Heart right ventricle (tissue), 16 donors: ENCODE data around the gene GABRP. TPM values are rescaled to one million over a fixed set of nuclear protein-coding genes. Genes with fewer than 3 reads are reported as not detected.

Source experiments
- ATAC-seq, 8 donors: fragments of 200-7000 bp; cut with Tn5 transposase; one replicate each; pipeline ENCODE4 v1.9.1; 2020; ENCODE audit warnings: mild to moderate bottlenecking in 8 of 8, moderate library complexity in 8 of 8, moderate number of reproducible peaks in 1 of 8
- DNase-seq, 2 donors: peaks; one replicate each; pipeline ENCODE4 v3.0.0-alpha.2; 2020
- H3K27ac ChIP-seq, 10 donors: fragments of 200-600 bp; sonication (generic) in 2 of 10; one replicate each; pipeline versions ENCODE4 v1.5.0 to v1.8.0; 2020 to 2022; ENCODE audit warnings: mild to moderate bottlenecking in 3 of 10
- H3K27me3 ChIP-seq, 7 donors: fragments of 200-600 bp; one replicate each; pipeline ENCODE4 v1.8.0; 2021 to 2022; ENCODE audit warnings: mild to moderate bottlenecking in 2 of 7
- H3K36me3 ChIP-seq, 9 donors: fragments of 200-600 bp; sonication (generic) in 1 of 9; one replicate each; pipeline versions ENCODE4 v1.5.0 to v1.8.0; 2020 to 2022; ENCODE audit warnings: mild to moderate bottlenecking in 2 of 9
- H3K4me1 ChIP-seq, 9 donors: fragments of 200-600 bp; sonication (generic) in 1 of 9; one replicate each; pipeline versions ENCODE4 v1.5.0 to v1.8.0; 2020 to 2022; ENCODE audit warnings: mild to moderate bottlenecking in 4 of 9
- H3K4me3 ChIP-seq, 10 donors: fragments of 200-600 bp; sonication (generic) in 2 of 10; one replicate each; pipeline versions ENCODE4 v1.5.0 to v1.8.0; 2020 to 2022; ENCODE audit warnings: mild to moderate bottlenecking in 7 of 10, moderate library complexity in 2 of 10
- H3K9me3 ChIP-seq, 11 donors: fragments of 200-600 bp in 10 of 11; sonication (generic) in 2 of 11; one replicate each; pipeline versions ENCODE4 v1.5.0 to v1.8.0; 2013 to 2022; ENCODE audit warnings: mild to moderate bottlenecking in 2 of 11, control low read depth in 1 of 11, moderate library complexity in 1 of 11
- WGBS, 2 donors: extraction: QIAGEN DNeasy Blood & Tissue Kit; methylation state at CpG; one replicate each; pipeline ENCODE4 v1.1.7; 2013; ENCODE audit warnings: inconsistent platforms in 1 of 2; 5-methylcytosine and 5-hydroxymethylcytosine counted together
- intact Hi-C, 10 donors: fragments of 100-400 bp; cut with DNase I; formaldehyde crosslinking; loops; one replicate each; pipeline versions ENCODE4 v1.11.1 to v1.14.2; 2022
- polyA plus RNA-seq, 2 donors: library from polyadenylated mRNA; stranded (reverse); fragments of 200-250 nt; gene quantifications; one replicate each; pipeline ENCODE4 v1.2.3, GENCODE V29; 2013
- total RNA-seq, 10 donors: library from RNA; stranded (reverse); fragmentation: NEBNext Ultra II Directional in 3 of 10; extraction: Animal tissue kit (Norgen Biotek cat#: 25700) in 3 of 10; gene quantifications; one replicate each; pipeline versions ENCODE4 v1.2.1 to v1.2.4, GENCODE V29; 2021 to 2023
- TF ChIP-seq, protein P1 (sequence below), 9 donors: fragments of 200-600 bp; sonication (generic) in 2 of 9; IDR thresholded peaks; one replicate each; pipeline versions ENCODE4 v1.5.0 to v1.8.0; 2021 to 2022; ENCODE audit warnings: antibody characterized with exemption in 9 of 9, mild to moderate bottlenecking in 5 of 9, moderate library complexity in 1 of 9
- donor health status: Arrhythmogenic right ventricular cardiomyopathy.
- donor health status: ischemic (EF 13 %, LVEDD 7.1; RV severe dilation, severe dysfunction).
- donor health status: healthy with polysubstance abuse.
- donor health status: DM: no; HTN: yes; CAD: no.
- donor health status: DM: no; HTN: no; CAD: no.
- donor health status: ischemic (EF 25% LVEDD 6.9; RV normal size, moderate dysfunction).
- donor health status: ischemic (EF 25% LVEDD 5.7; RV mildly dilated, moderate dysfunction).
- donor health status: healthy.
- donor health status: DM: yes; HTN: yes; CAD: no.
- donor health status: Ischemic cardiomyopathy.
- donor health status: ischemic (EF 35%, LVEDD 5.7; RV mildly dilated, moderate dysfunction).
- donor health status: nonischemic (EF 11% LVEDD 7.7; RV severe dilation, severe dysfunction).
- donor health status: DM: yes; HTN: yes; CAD: no.
- donor health status: PGD.
- donor health status: ischemic (EF 29% LVEDD 5.4; RV normal size, mild dysfunction).
- donor health status: nonischemic (EF 23%, LVEDD 6.1; RV moderate dilation, normal function).

GABRP gene
- total and polyA plus RNA-seq, 12 donors = 0.07 to 1.6 (median 0.46) TPM; not detected in 1

DNA sequence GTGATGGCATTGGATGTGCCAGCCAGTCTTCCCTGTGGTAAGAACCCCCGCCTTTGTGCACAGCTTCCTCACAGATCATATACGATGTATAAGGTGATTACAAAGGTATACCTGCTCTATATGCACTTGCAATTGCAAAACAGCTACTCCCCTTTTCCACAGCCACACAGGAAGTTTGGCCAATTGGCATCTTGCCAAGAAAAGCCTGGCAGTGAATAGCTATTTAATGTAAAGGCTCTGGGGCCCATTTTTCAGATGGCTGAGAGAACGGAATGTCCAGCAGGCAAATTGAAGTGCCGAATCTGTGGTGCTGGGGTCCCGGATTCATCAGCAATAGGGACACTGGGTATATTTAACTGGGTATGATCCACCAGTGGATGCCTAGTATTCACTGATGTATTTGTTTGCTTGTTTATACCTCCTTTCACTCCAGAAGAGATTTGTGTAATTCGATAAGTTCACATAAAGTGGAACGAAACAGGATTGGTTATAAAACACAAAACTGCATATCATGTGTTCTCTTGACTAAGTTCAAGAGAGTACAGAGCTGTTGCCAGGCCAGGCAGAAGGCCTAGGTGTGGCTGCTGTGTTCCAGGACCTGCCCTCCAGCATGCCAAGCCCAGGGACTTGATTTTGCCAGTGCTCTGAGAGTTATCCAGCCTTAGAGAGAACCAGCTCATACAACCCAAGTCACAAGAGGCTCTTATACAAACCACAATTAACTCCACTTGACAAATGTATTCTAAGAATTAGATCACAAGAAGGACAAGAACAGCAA, 27.7 kb upstream of the GABRP start:
- peaks cover 18 to 60% (median 37%) of the 10 kb centered on the region in 9 donors for H3K4me1 ChIP-seq
- peak overlapping the region; percentile 59 to 93 (median 87) for H3K27ac ChIP-seq
- peak; percentile 74 to 96 (median 90) for ATAC-seq

DNA sequence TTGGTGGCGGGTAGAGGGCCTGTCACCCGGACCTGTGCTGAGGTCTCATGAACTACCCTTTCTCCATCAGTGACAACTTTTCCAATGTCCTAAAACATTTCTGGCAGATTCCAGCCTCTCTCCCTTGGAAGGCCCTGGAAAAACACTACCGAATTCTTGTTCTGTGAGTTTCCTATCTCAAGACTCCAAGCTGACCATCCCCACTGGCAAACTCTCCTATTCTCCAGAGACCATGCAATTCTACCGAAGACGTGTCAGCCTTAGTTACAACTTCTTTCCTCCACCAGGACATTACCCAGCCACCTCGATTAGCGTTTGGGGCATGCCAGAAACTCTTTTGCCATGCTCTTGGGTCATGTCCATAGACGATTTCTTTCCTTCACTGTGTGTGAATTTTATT, 26.8 kb upstream of the GABRP start:
- ATAC-seq (no peak), DNase-seq (no peak)
- Histone ChIP-seq H3K27me3 (no peaks in the 10 kb centered on the region), H3K4me3 (no peak overlapping the region), H3K4me1 (peaks cover 16 to 55% (median 31%) of the 10 kb centered on the region in 9 donors), H3K36me3 (no peaks in the 10 kb centered on the region), H3K27ac (peak overlapping the region; percentile 59 to 93 (median 87)), H3K9me3 (no peaks in the 10 kb centered on the region)
- TF ChIP-seq, protein P1, sequence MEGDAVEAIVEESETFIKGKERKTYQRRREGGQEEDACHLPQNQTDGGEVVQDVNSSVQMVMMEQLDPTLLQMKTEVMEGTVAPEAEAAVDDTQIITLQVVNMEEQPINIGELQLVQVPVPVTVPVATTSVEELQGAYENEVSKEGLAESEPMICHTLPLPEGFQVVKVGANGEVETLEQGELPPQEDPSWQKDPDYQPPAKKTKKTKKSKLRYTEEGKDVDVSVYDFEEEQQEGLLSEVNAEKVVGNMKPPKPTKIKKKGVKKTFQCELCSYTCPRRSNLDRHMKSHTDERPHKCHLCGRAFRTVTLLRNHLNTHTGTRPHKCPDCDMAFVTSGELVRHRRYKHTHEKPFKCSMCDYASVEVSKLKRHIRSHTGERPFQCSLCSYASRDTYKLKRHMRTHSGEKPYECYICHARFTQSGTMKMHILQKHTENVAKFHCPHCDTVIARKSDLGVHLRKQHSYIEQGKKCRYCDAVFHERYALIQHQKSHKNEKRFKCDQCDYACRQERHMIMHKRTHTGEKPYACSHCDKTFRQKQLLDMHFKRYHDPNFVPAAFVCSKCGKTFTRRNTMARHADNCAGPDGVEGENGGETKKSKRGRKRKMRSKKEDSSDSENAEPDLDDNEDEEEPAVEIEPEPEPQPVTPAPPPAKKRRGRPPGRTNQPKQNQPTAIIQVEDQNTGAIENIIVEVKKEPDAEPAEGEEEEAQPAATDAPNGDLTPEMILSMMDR (IDR thresholded peaks at IDR 0.05) = no peak
- intact Hi-C loops = no loop called here
- WGBS, 2 donors = 63 to 65% methylated on average over 8 of the region's 8 CpGs

More for the DNA sequence above, 27.7 kb upstream of the GABRP start:
- H3K36me3 ChIP-seq = no peaks in the 10 kb centered on the region
- no peaks in the 10 kb centered on the region for H3K27me3 ChIP-seq
- no peaks in the 10 kb centered on the region for H3K9me3 ChIP-seq
- H3K4me3 ChIP-seq = no peak overlapping the region
- intact Hi-C loops = no loop called here
- peak; percentile 64 to 68 for DNase-seq
- TF ChIP-seq, protein P1 (IDR thresholded peaks at IDR 0.05) = no peak
- 53 to 67% methylated on average over 7 of the region's 7 CpGs for WGBS, 2 donors

DNA sequence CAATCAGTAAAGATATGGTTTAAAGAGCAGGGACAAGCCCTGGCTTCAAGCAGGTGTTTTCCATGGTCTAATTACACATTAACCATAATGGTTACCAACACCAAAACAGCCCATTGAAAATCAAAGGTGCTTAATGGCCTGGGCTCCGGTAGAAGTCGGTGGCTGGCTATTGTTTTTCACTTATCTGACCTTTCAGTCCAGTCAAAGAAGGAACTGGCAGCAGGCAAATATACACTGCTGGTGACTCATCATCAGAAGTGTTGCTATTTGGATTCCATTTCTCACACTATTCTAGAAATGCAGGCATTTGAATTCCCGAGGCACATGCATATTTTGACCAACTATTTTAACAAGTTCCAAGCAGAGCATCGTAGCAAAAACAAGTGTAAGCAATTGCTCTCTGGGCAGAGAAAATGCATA, 26.3 kb upstream of the GABRP start:
- Histone ChIP-seq H3K27me3 (no peaks in the 10 kb centered on the region), H3K4me3 (no peak overlapping the region), H3K4me1 (peaks cover 11 to 50% (median 26%) of the 10 kb centered on the region in 9 donors), H3K27ac (peak overlapping the region; percentile 59 to 93 (median 87)), H3K9me3 (no peaks in the 10 kb centered on the region), H3K36me3 (no peaks in the 10 kb centered on the region)
- peak; percentile 52 to 90 (median 80) for ATAC-seq
- peak in 1 of 2 donors; percentile 39 for DNase-seq
- TF ChIP-seq, protein P1 (IDR thresholded peaks at IDR 0.05) = no peak
- WGBS, 2 donors = 14 to 22% methylated on average over 4 of the region's 4 CpGs
- intact Hi-C loops = no loop called here

DNA sequence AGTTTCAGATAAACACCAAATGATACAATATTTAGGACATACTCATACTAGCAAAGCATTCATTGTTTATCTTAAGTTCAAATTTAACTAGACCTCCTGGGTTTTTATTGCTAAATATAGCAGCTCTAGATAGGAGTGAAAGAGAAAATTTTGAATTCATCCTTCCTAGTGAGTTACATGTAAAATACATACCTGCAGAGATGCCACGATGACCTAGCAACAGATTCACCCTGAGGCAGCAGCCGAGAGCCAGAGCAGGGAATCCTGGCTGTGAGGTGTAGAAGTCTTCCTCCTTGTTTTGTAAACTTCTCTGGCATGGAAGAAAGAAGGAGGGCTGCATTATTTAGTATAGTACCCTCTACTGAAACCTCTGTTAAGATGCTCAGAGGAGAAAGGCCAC, 25.9 kb upstream of the GABRP start:
- Histone ChIP-seq H3K27me3 (no peaks in the 10 kb centered on the region), H3K27ac (peak overlapping the region; percentile 19 to 93 (median 87)), H3K4me3 (no peak overlapping the region), H3K4me1 (peaks cover 7 to 45% (median 21%) of the 10 kb centered on the region in 9 donors), H3K9me3 (no peaks in the 10 kb centered on the region), H3K36me3 (no peaks in the 10 kb centered on the region)
- intact Hi-C loops = no loop called here
- no peak for DNase-seq
- TF ChIP-seq, protein P1 (IDR thresholded peaks at IDR 0.05) = no peak
- peak in 1 of 8 donors; percentile 4 for ATAC-seq
- 59 to 63% methylated on average over 2 of the region's 2 CpGs for WGBS, 2 donors
